NCI-H146 treated with DMSO at 0.1 percent for 48 hours (cell line): ENCODE measurements around the gene PI4KB.
"Not testable (repeated sequence)": the region's sequence is repeated elsewhere in the genome, so short reads cannot be mapped to it uniquely, and the experiment has no call there.

Experiments used
- DNase-seq: peaks from one replicate; lab custom pipeline; 2025; ENCODE audit not compliant: unreplicated experiment; lab: John Stamatoyannopoulos, UW

PI4KB gene

GRCh38 chr1:151281969-151282882, 45.0 kb downstream of the PI4KB start, which contains the start of gene ZNF687:
TSS of gene ZNF687 (plus strand) at chr1:151282299. CDS start at chr1:151286292, 3,993 bp downstream.
- peak; percentile 99 for DNase-seq

DNA sequence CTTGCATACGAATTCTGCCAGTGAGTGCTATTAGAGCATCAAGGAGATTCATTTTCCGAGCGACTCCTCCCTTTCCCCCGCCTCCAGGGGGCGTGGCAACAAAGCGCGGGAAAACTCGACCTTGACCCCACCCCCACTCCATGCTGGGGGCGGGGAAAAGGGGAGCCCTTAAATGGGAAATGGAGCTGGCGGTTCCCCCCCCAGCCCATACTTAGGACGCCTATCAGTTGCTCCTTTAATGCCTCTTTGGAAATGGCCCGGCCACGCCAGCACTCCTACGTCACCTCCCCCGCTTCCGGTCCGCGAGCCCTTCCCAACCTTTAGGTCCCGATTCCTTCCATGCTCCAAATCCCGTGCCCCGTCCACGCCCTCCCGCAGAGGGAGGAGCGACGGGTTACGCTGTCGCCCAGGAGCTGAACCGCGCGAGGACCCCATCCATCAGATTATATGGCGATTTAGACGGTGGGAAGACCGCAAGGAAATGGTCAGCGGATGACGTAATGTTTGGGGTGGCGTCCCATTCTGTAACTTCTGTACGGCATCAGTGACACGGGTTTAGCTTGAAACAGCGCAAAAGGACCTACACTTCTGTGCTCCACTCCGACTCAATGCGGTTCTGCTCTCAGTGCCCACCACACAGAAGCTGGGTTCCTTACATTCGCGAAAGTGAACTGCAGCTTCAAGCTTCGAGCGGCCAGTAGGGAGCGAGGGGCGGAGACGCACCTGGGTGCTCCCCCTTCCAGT, 45.8 kb downstream of the PI4KB start:
- peak; percentile 94 for DNase-seq

GRCh38 chr1:151277249-151277648, 50.0 kb downstream of the PI4KB start:
- no peak for DNase-seq

- not testable (repeated sequence) for DNase-seq
Observed at GRCh38 chr1:151275341-151275740, 51.9 kb downstream of the PI4KB start.

DNA sequence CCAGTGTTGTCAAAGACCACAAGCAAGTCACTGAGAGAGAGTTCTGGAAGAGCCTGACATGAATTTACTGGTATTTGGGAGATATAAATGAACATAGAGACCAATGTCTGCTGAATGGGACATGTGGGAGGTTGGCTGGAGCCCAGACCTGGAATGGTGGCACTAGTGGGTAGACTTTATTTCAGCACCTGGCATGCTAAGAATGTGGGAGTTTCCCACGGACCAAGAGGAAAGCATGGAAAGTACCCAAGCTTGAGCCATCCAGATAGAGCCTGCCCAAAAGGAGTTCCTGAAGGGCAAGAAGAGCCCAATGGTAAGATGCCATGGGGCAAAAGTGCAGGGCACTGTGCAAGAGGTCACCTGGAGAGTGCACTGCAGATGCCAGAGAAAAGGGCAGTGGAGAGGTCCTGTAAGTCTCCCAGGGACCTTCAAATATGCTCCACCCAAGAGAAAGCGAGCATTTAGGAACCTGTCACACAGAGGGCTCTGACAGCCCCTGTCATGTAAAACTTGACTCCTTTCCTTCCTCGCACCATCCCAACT, 53.2 kb downstream of the PI4KB start:
- no peak for DNase-seq

DNA sequence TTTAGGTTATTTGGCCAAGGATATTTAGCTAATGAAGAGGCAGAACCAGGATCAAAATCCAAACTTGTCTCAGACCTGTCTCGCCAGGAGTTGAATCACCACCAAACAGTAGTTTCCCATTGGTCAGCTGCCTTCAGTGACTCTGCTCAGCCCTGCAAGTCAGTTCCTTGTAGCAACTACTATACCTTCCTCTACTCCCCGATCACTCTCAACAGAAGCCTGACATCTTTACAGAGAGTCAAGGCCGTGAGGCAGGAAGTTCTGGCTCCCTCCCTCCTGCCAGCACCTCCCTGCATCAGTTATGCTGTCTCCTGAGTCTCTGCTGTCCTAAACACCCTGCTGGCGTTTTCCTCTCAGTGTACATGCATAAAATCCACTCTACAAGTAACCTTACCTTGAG, 59.5 kb downstream of the PI4KB start:
- DNase-seq: no peak

- no peak for DNase-seq
Observed at GRCh38 chr1:151266821-151267220, 60.4 kb downstream of the PI4KB start.

DNA sequence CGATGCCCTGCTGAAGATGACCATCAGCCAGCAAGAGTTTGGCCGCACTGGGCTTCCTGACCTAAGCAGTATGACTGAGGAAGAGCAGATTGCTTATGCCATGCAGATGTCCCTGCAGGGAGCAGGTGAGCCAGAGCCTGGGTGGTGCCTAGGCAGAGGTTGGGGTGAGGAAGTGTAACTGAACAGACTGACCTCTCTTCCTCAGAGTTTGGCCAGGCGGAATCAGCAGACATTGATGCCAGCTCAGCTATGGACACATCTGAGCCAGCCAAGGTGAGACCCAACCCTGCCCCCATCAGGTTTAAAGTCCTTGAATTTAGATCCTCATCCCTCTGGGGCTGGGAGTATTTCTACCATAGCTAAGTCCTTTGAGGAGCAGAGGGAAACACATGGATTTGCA, 60.9 kb downstream of the PI4KB start:
- DNase-seq: no peak

GRCh38 chr1:151265446-151266236, 61.6 kb downstream of the PI4KB start:
- DNase-seq: no peak

DNA sequence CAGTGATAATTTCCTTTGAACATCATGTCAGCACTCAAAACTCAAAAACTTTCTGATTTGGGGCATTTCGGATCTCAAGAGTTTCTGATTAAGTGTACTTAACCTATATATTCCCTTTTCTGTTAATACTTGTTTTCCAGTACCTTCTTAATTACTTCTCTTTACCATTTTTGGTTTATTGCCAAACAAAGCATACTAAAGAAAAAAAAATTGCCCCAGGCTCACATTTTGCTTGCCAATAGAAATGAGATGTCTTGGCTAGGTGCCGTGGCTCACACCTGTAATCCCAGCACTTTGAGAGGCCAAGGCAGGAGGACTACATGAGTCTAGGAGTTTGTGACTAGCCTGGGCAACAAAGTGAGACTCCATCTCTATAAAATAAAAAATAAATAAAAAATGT, 67.9 kb downstream of the PI4KB start:
- DNase-seq: no peak

DNA sequence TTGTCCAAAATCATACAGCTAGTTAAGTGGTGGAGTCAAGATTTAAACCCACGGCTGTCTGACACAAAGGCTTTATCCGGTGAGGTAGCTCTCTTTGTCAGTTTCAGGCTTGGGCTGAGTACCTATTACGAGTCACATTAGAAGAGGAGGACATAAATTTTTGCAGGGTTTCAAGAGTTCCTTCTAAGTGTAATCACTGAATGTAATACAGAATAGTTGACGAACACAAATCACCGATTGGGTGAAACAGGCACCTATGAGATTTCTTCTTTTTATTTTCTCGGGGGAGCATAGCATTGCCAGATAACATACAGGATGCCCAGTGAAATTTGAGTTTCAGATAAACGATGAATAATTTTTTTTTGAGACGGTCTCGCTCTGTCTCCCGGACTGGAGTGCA, 71.8 kb downstream of the PI4KB start:
- DNase-seq: no peak

- DNase-seq: peak; percentile 97
Observed at GRCh38 chr1:151254217-151255213, 72.7 kb downstream of the PI4KB start, which contains the start of gene PSMD4. TSS of gene PSMD4 (plus strand) at chr1:151254734. CDS start at chr1:151254783, 49 bp downstream.

- DNase-seq: peak; percentile 63
Observed at GRCh38 chr1:151251656-151252470, 75.4 kb downstream of the PI4KB start.

DNA sequence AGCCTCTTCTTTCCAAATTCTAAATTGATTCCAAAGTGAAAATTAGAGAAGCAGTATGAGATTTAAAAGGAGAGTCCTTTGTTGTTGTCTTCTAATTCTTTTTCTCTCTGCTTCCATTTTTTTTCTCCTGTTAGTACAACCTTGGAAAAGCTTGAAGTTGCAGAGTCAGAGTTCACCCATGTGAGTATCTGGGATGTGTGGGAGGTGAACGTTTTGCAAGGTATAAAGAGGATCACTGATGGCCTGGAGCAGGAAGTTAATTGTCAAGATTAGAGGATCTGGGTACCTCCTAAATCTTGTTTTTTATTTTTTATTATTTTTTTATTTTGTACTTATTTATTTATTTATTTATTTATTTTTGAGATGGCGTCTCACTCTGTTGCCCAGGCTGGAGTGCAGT, 80.4 kb downstream of the PI4KB start:
- DNase-seq: no peak

DNA sequence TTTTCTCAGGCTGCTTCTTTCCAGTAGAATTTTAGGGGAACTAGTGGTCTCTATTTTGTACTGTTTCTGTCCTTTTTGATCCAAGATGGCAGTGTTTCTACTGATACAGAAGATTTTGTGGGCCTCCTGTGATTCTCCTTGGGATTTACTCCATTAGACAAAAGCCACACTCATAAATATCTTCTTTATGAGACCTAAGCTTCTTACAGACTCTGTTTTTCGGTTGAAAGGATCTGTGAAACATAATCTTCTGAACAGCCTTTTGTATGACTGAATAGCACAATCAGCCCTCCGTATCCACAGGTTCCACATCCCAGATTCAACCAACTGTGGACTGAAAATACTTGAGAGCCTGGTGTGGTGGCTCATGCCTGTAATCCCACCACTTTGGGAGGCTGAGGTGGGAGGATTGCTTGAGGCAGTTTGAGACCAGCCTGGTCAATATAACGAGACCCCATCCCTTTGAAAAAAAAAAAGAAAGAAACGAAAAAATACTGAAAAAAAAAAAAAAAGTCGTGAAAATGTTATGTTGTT, 83.5 kb downstream of the PI4KB start:
- no peak for DNase-seq

GRCh38 chr1:151242442-151242841, 84.8 kb downstream of the PI4KB start:
- no peak for DNase-seq
